ENCODE data around the gene STRADB.
"Not testable (repeated sequence)": the region's sequence is repeated elsewhere in the genome, so short reads cannot be mapped to it uniquely, and the experiment has no call there.

Gene STRADB

DNA sequence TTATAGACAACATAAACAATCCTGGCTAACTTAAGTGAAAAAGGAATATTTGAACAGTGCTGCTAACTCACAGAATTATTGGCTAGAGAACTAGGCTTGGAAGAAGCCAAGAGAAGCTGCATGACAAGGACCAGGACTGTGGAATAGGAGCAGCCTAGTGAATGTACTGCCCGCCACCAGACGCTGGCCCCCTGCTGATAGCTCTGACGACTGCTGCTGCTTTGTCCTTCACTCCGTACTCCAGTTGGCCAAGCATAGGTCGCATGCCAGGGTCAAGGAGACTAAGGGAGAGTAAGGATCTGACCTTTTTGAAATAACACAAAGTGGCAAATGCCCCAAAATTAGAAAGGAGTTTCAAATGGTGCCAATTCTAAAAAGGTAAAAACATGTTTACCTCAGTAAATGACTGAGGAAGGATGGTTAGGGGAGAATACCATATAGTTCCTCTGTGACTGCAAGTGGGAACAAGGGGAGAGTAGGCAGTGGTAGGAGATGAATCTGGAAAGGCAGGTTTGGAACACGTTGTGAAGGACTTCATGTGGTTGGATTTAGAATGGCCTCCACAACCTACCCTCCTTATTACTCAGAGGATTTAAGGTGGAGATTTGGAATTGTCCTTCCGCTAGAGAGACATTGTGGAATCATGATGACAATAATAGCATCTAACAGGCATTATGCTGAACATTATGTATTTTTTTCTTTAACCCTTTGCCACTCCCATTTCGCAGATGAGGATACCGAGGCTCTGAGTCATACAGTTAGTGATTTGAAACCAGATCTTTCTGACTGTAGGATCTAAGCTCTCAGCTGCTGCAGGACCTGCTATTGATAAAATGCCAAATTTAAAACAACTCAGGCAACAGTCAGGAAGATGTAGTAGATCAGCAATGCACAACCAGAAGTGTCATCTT, 19.5 kb downstream of the STRADB start:
- no peak for DNase-seq

GRCh38 chr2:201471732-201472393, 20.3 kb downstream of the STRADB start:
- no peak for DNase-seq

GRCh38 chr2:201472411-201472810, 20.9 kb downstream of the STRADB start:
- no peak for DNase-seq

DNA sequence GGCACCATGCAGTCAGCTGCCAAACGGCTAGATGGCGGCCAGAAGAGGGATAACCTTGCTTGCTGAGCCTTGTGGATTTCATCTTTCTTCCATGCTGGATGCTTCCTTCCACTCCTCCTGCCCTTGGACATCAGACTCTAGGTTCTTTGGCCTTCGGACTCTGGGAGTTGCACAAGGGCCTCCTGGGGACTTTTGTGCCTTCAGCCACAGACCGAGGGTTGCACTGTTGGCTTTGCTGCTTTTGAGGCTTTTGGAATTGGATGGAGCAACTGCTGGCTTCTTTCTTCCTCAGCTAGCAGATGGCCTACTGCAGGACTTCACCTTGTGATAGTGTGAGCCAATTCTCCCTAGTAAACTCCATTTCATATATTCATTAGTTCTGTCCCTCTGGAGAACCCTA, 31.0 kb downstream of the STRADB start:
- no peak for DNase-seq

- no peak for DNase-seq
Measured at GRCh38 chr2:201483342-201483741, 31.8 kb downstream of the STRADB start.

- DNase-seq, result not testable (repeated sequence)
Measured at GRCh38 chr2:201483758-201484157, 32.2 kb downstream of the STRADB start.

- DNase-seq, result no peak
Measured at GRCh38 chr2:201484805-201485204, 33.3 kb downstream of the STRADB start.

- DNase-seq, result no peak
Measured at GRCh38 chr2:201490291-201490690, 38.8 kb downstream of the STRADB start.

DNA sequence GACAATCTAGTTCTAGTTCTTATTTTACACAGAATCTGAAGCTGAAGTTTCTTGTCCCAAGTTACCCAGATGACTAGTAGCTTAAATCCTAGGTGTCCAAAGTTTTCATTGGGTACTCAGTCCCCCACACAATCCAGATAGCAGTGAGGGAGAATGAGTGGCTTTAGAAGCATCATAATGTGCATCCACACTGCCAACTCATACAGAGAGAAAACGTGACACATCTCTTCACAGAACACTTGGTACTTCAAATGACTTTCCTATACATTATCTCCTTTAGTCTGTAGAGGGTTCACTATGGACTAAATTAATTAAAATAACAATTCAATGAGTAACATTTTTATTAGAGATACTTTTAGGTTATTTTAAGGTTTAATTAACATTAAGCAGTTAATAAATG, 45.2 kb downstream of the STRADB start:
- no peak for DNase-seq

- DNase-seq, result no peak
Measured at GRCh38 chr2:201500534-201500933, 49.0 kb downstream of the STRADB start.

DNA sequence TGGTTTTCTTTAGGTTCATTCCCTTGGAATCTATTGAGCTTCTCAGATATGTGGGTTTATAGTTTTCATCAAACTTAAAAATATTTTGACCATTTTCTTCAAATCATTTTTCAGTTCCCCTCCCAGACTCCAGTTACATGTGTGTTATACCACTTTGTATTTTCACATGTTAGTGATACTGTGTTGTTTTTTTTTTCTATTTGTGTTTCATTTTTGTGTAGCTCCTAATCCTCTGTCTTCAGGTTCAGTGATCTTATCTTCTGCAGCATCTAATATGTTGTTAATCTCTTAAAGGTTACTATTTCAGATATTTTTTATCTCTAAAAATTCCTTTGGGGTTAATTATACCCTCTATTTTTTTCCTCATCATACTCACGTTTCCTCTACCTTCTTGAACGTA, 51.2 kb downstream of the STRADB start:
- no peak for DNase-seq

DNA sequence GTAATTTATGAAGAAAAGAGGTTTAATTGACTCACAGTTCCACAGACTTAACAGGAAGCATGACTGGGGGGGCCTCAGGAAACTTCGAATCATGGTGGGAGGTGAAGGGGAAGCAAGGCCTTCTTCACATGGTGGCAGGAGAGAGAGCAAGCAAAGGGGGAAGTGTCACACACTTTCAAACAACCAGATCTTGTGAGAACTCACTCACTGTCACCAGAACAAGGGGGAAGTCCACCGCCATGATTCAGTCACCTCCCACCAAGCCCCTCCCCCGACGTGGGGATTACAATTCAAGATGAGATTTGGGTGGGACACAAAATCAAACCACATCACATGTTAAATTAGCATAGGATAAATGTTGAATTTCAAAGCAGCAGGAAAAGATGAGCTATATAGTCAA, 56.2 kb downstream of the STRADB start:
- no peak for DNase-seq

GRCh38 chr2:201513271-201513670, 61.7 kb downstream of the STRADB start:
- DNase-seq, result no peak

- no peak for DNase-seq
Measured at GRCh38 chr2:201515573-201516246, 64.2 kb downstream of the STRADB start.

GRCh38 chr2:201517094-201517493, 65.6 kb downstream of the STRADB start:
- DNase-seq, result no peak

DNA sequence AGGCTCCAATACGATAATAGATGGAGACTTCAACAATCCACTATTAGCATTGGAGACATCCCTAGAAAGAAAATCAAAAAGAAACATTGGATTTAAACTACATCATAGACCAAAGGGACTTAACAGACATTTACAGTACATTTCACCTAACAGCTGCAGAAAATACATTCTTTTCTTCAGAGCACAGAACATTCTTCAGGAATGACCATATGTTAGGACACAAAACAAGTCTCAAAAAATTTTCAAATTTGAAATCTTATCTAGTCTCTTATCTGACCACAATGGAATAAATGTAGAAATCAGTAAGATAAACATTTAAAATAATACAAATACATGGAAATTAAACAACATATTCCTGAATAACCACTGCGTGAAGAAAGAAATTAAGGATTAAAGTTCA, 68.7 kb downstream of the STRADB start:
- DNase-seq, result no peak

DNA sequence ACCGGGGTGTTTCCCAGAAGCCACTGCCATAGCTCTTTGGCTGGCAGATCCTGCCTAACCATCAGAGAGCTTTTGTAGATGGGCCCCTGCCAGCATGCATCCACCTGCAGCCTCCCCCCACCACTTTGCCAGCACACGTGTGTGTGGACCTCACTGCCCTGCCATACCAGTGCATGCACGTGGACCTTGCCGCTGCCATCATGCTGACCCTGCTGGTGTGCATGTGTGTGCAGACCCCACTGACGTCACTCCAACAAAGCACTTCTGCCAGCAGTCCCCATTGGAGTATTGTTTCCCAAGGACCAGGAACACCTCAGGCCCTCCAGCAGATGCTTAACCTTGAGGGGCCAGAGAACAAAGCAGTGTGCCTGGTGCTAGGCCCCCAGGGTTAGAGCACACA, 71.4 kb downstream of the STRADB start:
- DNase-seq, result no peak

- DNase-seq, result no peak
Measured at GRCh38 chr2:201523506-201523905, 72.0 kb downstream of the STRADB start.
